Measurements from ENCODE around the gene NOM1. TPM values are rescaled to one million over a fixed set of nuclear protein-coding genes. Genes with fewer than 3 reads are reported as not detected.

NOM1 gene
- total RNA-seq, 3 donors from 2014 or later (not counting 1 experiment from before 2014, with no cell fraction given), result 22.5 to 35.6 (median 34.7) TPM

GRCh38 chr7:156941393-156942182 is 7.9 kb upstream of the NOM1 start:
- Histone ChIP-seq H3K9me3 (ENCODE audit: control insufficient read depth, insufficient read depth, low read length) (no peaks in the 10 kb centered on the region), H3K4me3 (ENCODE audit: low read length) (no peak overlapping the region), H3K4me1 (ENCODE audit: control insufficient read depth, insufficient read depth, low read length) (no peaks in the 10 kb centered on the region), H3K36me3 (ENCODE audit: control insufficient read depth, insufficient read depth, low read length) (no peaks in the 10 kb centered on the region), H3K27ac (ENCODE audit: low read length) (no peak overlapping the region), H3K27me3 (ENCODE audit: control insufficient read depth, insufficient read depth, low read length) (peaks cover 4% of the 10 kb centered on the region)
- DNase-seq (no peak), ATAC-seq (no peak)
- no peak overlapping the region for H3K27ac Mint-ChIP-seq
- TF ChIP-seq CTCF (IDR thresholded peaks at IDR 0.05), result no peak
- intact Hi-C loops (cut with micrococcal nuclease), result no loop called here
- peaks cover 0 to 4% of the 10 kb centered on the region in 2 donors for H3K9me3 Mint-ChIP-seq
- H3K27me3 Mint-ChIP-seq (ENCODE audit: low read depth in 2 of 2), result peaks cover 28 to 56% of the 10 kb centered on the region in 2 donors
- H3K4me1 Mint-ChIP-seq, result no peaks in the 10 kb centered on the region
- H3K36me3 Mint-ChIP-seq, result no peaks in the 10 kb centered on the region
- H3K4me3 Mint-ChIP-seq, result no peak overlapping the region
- WGBS (ENCODE audit: insufficient coverage), result 96% methylated on average over 92 of the region's 92 CpGs

- ATAC-seq, result peak in 2 of 3 donors; percentile 21 to 45
- Mint-ChIP-seq H3K9me3 (peaks cover 0 to 4% of the 10 kb centered on the region in 2 donors), H3K36me3 (no peaks in the 10 kb centered on the region), H3K4me1 (no peaks in the 10 kb centered on the region), H3K27ac (no peak overlapping the region), H3K27me3 (ENCODE audit: low read depth in 2 of 2) (peaks cover 37 to 58% of the 10 kb centered on the region in 2 donors), H3K4me3 (no peak overlapping the region)
- no peak for DNase-seq
- intact Hi-C loops (cut with micrococcal nuclease), result no loop called here
- Histone ChIP-seq H3K4me3 (ENCODE audit: low read length) (no peak overlapping the region), H3K9me3 (ENCODE audit: control insufficient read depth, insufficient read depth, low read length) (no peaks in the 10 kb centered on the region), H3K36me3 (ENCODE audit: control insufficient read depth, insufficient read depth, low read length) (no peaks in the 10 kb centered on the region), H3K4me1 (ENCODE audit: control insufficient read depth, insufficient read depth, low read length) (no peaks in the 10 kb centered on the region), H3K27me3 (ENCODE audit: control insufficient read depth, insufficient read depth, low read length) (peaks cover 4% of the 10 kb centered on the region), H3K27ac (ENCODE audit: low read length) (no peak overlapping the region)
- 70% methylated on average over 24 of the region's 24 CpGs for WGBS (ENCODE audit: insufficient coverage)
- no peak for TF ChIP-seq CTCF (IDR thresholded peaks at IDR 0.05)
Measured at GRCh38 chr7:156942708-156943090, 6.8 kb upstream of the NOM1 start.

GRCh38 chr7:156943091-156944041 is 6.1 kb upstream of the NOM1 start:
- intact Hi-C loops (cut with micrococcal nuclease), result no loop called here
- no peaks in the 10 kb centered on the region for H3K36me3 ChIP-seq (ENCODE audit: control insufficient read depth, insufficient read depth, low read length)
- 53% methylated on average over 36 of the region's 36 CpGs for WGBS (ENCODE audit: insufficient coverage)
- no peaks in the 10 kb centered on the region for H3K4me1 Mint-ChIP-seq
- no peaks in the 10 kb centered on the region for H3K9me3 ChIP-seq (ENCODE audit: control insufficient read depth, insufficient read depth, low read length)
- H3K27ac ChIP-seq (ENCODE audit: low read length), result no peak overlapping the region
- peaks cover 38 to 52% of the 10 kb centered on the region in 2 donors for H3K27me3 Mint-ChIP-seq (ENCODE audit: low read depth in 2 of 2)
- peaks cover 4% of the 10 kb centered on the region for H3K27me3 ChIP-seq (ENCODE audit: control insufficient read depth, insufficient read depth, low read length)
- no peak overlapping the region for H3K4me3 Mint-ChIP-seq
- ATAC-seq (peak in 1 of 3 donors; percentile 32), DNase-seq (no peak)
- H3K4me1 ChIP-seq (ENCODE audit: control insufficient read depth, insufficient read depth, low read length), result no peaks in the 10 kb centered on the region
- no peak overlapping the region for H3K27ac Mint-ChIP-seq
- no peaks in the 10 kb centered on the region for H3K36me3 Mint-ChIP-seq
- no peak overlapping the region for H3K4me3 ChIP-seq (ENCODE audit: low read length)
- no peak for TF ChIP-seq CTCF (IDR thresholded peaks at IDR 0.05)
- H3K9me3 Mint-ChIP-seq, result peaks cover 0 to 4% of the 10 kb centered on the region in 2 donors
